Ishikawa (cell line): ENCODE data around the gene CKAP5.

ENCODE experiments used
- CEBPB ChIP-seq: IDR thresholded peaks from 2 replicates; pipeline ENCODE4 v1.6.1; 2012
- CREB1 ChIP-seq: IDR thresholded peaks from 2 replicates; pipeline ENCODE4 v1.6.1; 2012; ENCODE audit warnings: low read depth
- EGR1 ChIP-seq: IDR thresholded peaks from 2 replicates; pipeline ENCODE4 v1.6.1; 2012
- EP300 ChIP-seq: IDR thresholded peaks from 2 replicates; pipeline ENCODE4 v1.6.1; 2012; ENCODE audit warnings: borderline replicate concordance
- FOXM1 ChIP-seq: IDR thresholded peaks from 2 replicates; pipeline ENCODE4 v1.6.1; 2012; ENCODE audit warnings: low read depth, borderline replicate concordance
- NFIC ChIP-seq: IDR thresholded peaks from 2 replicates; pipeline ENCODE4 v1.6.1; 2012
- RAD21 ChIP-seq: IDR thresholded peaks from 2 replicates; pipeline ENCODE4 v1.6.1; 2012; ENCODE audit warnings: low read depth
- REST ChIP-seq: IDR thresholded peaks from 2 replicates; pipeline ENCODE4 v1.6.1; 2012; ENCODE audit warnings: low read depth, mild to moderate bottlenecking
- TAF1 ChIP-seq: IDR thresholded peaks from 2 replicates; pipeline ENCODE4 v1.6.1; 2012; ENCODE audit warnings: low read depth, mild to moderate bottlenecking
- TCF12 ChIP-seq: IDR thresholded peaks from 2 replicates; pipeline ENCODE4 v1.6.1; 2012; ENCODE audit warnings: low read depth
- TEAD4 ChIP-seq: IDR thresholded peaks from 2 replicates; pipeline ENCODE4 v1.6.1; 2012
- USF1 ChIP-seq: IDR thresholded peaks from 2 replicates; pipeline ENCODE4 v1.6.1; 2012
- YY1 ChIP-seq: IDR thresholded peaks from 2 replicates; pipeline ENCODE4 v1.6.1; 2012; ENCODE audit warnings: low read depth
- ZBTB7A ChIP-seq: IDR thresholded peaks from 2 replicates; pipeline ENCODE4 v1.6.1; 2012; ENCODE audit warnings: low read depth
- TF ChIP-seq, protein P1 (sequence below): IDR thresholded peaks from 2 replicates; pipeline ENCODE4 v1.6.1; 2012

Gene CKAP5

GRCh38 chr11:46855167-46855566 lies 9.1 kb upstream of the CKAP5 start:
- TF ChIP-seq RAD21: no peak
- no peak for TF ChIP-seq TEAD4
- no peak for TF ChIP-seq YY1
- no peak for TF ChIP-seq REST
- TF ChIP-seq EGR1: no peak
- no peak for TF ChIP-seq TAF1
- no peak for TF ChIP-seq NFIC
- TF ChIP-seq USF1: no peak
- no peak for TF ChIP-seq FOXM1

- no peak for TF ChIP-seq ZBTB7A
Observed at GRCh38 chr11:46850829-46851380, 4.8 kb upstream of the CKAP5 start.

- TF ChIP-seq ZBTB7A: no peak
- TF ChIP-seq TAF1: no peak
- no peak for TF ChIP-seq USF1
Observed at GRCh38 chr11:46849631-46850030, 3.6 kb upstream of the CKAP5 start.

GRCh38 chr11:46846510-46846830 lies 390 bp upstream of the CKAP5 start:
- TF ChIP-seq TAF1 (no peak), REST (no peak), CEBPB (no peak), USF1 (no peak), RAD21 (no peak), NFIC (no peak), EP300 (no peak), CREB1 (no peak), EGR1 (no peak), FOXM1 (no peak), ZBTB7A (no peak), TEAD4 (no peak)

- no peak for TF ChIP-seq TCF12
- no peak for TF ChIP-seq TEAD4
- TF ChIP-seq TAF1: no peak
- no peak for TF ChIP-seq RAD21
Observed at GRCh38 chr11:46845440-46845739, 690 bp downstream of the CKAP5 start.

- TF ChIP-seq USF1: no peak
- no peak for TF ChIP-seq REST
- TF ChIP-seq YY1: no peak
- TF ChIP-seq FOXM1: no peak
- no peak for TF ChIP-seq RAD21
- no peak for TF ChIP-seq EP300
- TF ChIP-seq, protein P1, sequence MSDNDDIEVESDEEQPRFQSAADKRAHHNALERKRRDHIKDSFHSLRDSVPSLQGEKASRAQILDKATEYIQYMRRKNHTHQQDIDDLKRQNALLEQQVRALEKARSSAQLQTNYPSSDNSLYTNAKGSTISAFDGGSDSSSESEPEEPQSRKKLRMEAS: no peak
- TF ChIP-seq CREB1: no peak
- no peak for TF ChIP-seq NFIC
- TF ChIP-seq EGR1: no peak
- no peak for TF ChIP-seq TEAD4
- no peak for TF ChIP-seq TAF1
- TF ChIP-seq CEBPB: no peak
Observed at GRCh38 chr11:46840116-46840515, 6.0 kb downstream of the CKAP5 start.
